DOHH2 (cell line): Measurements from ENCODE around the gene UTP15.

Experiments
- H3F3A ChIP-seq: fragments of 200-600 bp; sonication (generic), shearing (Covaris generic); 2 replicates; pipeline ENCODE4 v1.6.0; 2016; ENCODE audit warnings: antibody characterized with exemption, mild to moderate bottlenecking; ENCODE audit not compliant: control insufficient read depth, insufficient read depth
- H3K27ac ChIP-seq: fragments of 200-600 bp; sonication (generic); 2 replicates; pipeline ENCODE4 v1.5.1; 2014; ENCODE audit warnings: low read depth, mild to moderate bottlenecking, low read length, moderate library complexity
- H3K27me3 ChIP-seq: fragments of 200-600 bp; sonication (generic); 2 replicates; pipeline ENCODE4 v1.6.1; 2014; ENCODE audit warnings: mild to moderate bottlenecking, low read length, mixed read lengths; ENCODE audit not compliant: control insufficient read depth
- H3K36me3 ChIP-seq: fragments of 200-600 bp; sonication (generic); 2 replicates; pipeline ENCODE4 v1.6.1; 2014; ENCODE audit warnings: mild to moderate bottlenecking, low read length, moderate library complexity, mixed read lengths; ENCODE audit not compliant: control insufficient read depth
- H3K4me1 ChIP-seq: fragments of 200-600 bp; sonication (generic); 2 replicates; pipeline ENCODE4 v1.6.1; 2014; ENCODE audit warnings: mild to moderate bottlenecking, low read length, mixed read lengths; ENCODE audit not compliant: control insufficient read depth
- H3K4me2 ChIP-seq: fragments of 200-600 bp; sonication (generic); 2 replicates; pipeline ENCODE4 v1.6.0; 2014; ENCODE audit warnings: mild to moderate bottlenecking, low read length, moderate library complexity
- H3K4me3 ChIP-seq: fragments of 200-600 bp; sonication (generic); 2 replicates; pipeline ENCODE4 v1.5.1; 2014; ENCODE audit warnings: mild to moderate bottlenecking, low read length, mixed read lengths
- H3K79me2 ChIP-seq: fragments of 200-600 bp; sonication (generic); 2 replicates; pipeline ENCODE4 v1.6.1; 2014; ENCODE audit warnings: mild to moderate bottlenecking, low read length, mixed read lengths; ENCODE audit not compliant: control insufficient read depth
- H3K9me2 ChIP-seq: fragments of 200-600 bp; sonication (generic); replicated peaks from 2 replicates; pipeline ENCODE4 v1.6.1; 2014; ENCODE audit warnings: mild to moderate bottlenecking, low read length, mixed read lengths; ENCODE audit not compliant: control insufficient read depth
- H3K9me3 ChIP-seq: fragments of 200-600 bp; sonication (generic); 2 replicates; pipeline ENCODE4 v1.6.1; 2014; ENCODE audit warnings: antibody characterized with exemption, low read length, mixed read lengths; ENCODE audit not compliant: control insufficient read depth, insufficient read depth
- H4K20me1 ChIP-seq: fragments of 200-600 bp; sonication (generic); 2 replicates; pipeline ENCODE4 v1.6.0; 2014; ENCODE audit warnings: low read depth, mild to moderate bottlenecking, antibody characterized with exemption, low read length, moderate library complexity; ENCODE audit not compliant: control insufficient read depth, insufficient read depth
- EZH2phosphoT487 ChIP-seq: fragments of 200-600 bp; sonication (generic); IDR thresholded peaks from 2 replicates; pipeline ENCODE4 v1.6.1; 2017; ENCODE audit warnings: borderline replicate concordance, mild to moderate bottlenecking, antibody characterized with exemption, low read length, moderate library complexity, mixed read lengths
- TF ChIP-seq, protein P1 (sequence below): fragments of 200-600 bp; sonication (generic); IDR thresholded peaks from one replicate; pipeline ENCODE4 v1.5.1; 2014; ENCODE audit warnings: antibody characterized with exemption, mild to moderate bottlenecking, low read depth, low read length; ENCODE audit not compliant: poor library complexity, severe bottlenecking

The UTP15 gene

DNA sequence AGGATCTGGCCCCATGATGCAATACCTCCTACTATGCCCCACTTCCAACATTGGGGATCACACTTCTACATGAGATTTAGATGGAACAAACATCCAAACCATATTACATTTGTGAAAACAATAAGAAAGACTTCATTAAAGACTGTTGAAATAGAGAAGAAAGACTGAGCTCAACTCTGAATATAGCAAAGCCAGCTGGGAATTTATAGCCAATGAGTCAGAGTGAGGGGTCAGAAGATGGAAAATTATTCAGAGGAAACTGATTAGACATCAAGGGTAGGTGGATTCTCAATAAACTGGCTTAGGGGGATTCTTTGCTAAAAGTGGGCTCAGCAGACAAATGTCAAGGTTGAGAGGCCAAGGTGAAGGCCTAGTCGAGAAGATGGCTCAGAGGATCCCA is 41.7 kb upstream of the UTP15 start:
- H3F3A ChIP-seq: no peaks in the 10 kb centered on the region
- TF ChIP-seq, protein P1, sequence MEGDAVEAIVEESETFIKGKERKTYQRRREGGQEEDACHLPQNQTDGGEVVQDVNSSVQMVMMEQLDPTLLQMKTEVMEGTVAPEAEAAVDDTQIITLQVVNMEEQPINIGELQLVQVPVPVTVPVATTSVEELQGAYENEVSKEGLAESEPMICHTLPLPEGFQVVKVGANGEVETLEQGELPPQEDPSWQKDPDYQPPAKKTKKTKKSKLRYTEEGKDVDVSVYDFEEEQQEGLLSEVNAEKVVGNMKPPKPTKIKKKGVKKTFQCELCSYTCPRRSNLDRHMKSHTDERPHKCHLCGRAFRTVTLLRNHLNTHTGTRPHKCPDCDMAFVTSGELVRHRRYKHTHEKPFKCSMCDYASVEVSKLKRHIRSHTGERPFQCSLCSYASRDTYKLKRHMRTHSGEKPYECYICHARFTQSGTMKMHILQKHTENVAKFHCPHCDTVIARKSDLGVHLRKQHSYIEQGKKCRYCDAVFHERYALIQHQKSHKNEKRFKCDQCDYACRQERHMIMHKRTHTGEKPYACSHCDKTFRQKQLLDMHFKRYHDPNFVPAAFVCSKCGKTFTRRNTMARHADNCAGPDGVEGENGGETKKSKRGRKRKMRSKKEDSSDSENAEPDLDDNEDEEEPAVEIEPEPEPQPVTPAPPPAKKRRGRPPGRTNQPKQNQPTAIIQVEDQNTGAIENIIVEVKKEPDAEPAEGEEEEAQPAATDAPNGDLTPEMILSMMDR: no peak
- no peak for TF ChIP-seq EZH2phosphoT487
- no peaks in the 10 kb centered on the region for H4K20me1 ChIP-seq
- H3K36me3 ChIP-seq: no peaks in the 10 kb centered on the region
- no peak overlapping the region for H3K27ac ChIP-seq
- H3K9me2 ChIP-seq: no peaks in the 10 kb centered on the region
- H3K27me3 ChIP-seq: no peaks in the 10 kb centered on the region
- no peaks in the 10 kb centered on the region for H3K9me3 ChIP-seq
- H3K79me2 ChIP-seq: no peaks in the 10 kb centered on the region
- peaks cover 14% of the 10 kb centered on the region for H3K4me1 ChIP-seq
- H3K4me2 ChIP-seq: no peak overlapping the region
- H3K4me3 ChIP-seq: no peak overlapping the region

DNA sequence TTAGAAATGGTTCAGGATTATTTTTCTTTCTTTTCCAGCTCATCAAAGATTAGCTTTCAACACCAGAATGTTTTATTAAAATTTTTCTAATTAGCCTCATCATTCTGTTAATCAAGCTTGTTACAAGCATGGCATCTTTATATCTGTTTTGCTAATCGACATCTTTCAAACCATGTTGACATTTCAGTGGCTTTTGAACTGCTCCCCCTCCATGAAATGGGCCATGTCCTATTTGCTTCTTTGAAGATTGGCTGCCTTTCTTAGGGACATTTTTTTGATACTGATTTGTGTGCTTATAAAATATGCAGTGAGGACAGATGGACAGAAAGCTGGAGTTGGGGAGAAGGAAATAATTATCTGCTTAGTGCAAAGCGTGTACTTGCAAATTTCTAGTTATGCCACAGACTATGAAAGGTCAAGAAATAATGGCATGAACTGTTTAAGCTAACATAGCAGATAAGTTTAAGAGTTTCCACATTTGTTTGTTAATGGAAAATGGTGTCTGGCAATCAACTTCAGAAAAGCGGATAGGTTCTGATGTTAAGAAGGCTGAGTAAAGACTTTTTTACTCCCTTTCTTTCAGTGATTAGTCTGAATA is 39.8 kb upstream of the UTP15 start:
- Histone ChIP-seq H3K4me2 (no peak overlapping the region), H3F3A (no peaks in the 10 kb centered on the region), H3K79me2 (no peaks in the 10 kb centered on the region), H3K27me3 (0 out of 2 replicates have a peak, but pooled peaks cover 2% of the 10 kb centered on the region), H3K36me3 (no peaks in the 10 kb centered on the region), H4K20me1 (no peaks in the 10 kb centered on the region), H3K4me1 (peaks cover 6% of the 10 kb centered on the region; the same call in 1 of the 2 replicates), H3K9me2 (no peaks in the 10 kb centered on the region), H3K9me3 (no peaks in the 10 kb centered on the region), H3K4me3 (no peak overlapping the region), H3K27ac (no peak overlapping the region)
- TF ChIP-seq, protein P1: no peak
- no peak for TF ChIP-seq EZH2phosphoT487

DNA sequence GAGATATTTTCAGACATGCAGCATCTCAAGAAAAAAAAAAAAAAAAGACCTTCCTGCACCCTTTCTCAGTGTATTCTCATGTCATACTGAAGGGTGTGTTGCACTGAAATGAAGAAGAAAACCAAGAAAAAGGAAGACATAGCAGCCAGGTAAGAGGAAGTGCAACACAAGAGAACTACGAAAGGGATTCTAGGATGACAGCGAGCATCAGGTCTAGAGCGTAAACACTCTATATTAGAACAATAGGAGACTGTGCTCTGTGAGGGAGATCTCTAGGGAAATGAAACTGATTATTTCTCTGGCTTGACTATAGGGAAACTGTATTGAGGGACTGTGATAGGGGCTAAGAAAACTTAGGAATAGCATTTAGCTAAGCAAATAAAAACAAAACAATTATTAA is 37.3 kb upstream of the UTP15 start:
- H4K20me1 ChIP-seq: no peaks in the 10 kb centered on the region
- H3K27me3 ChIP-seq: peaks cover 6% of the 10 kb centered on the region; the same call in 1 of the 2 replicates
- H3K9me2 ChIP-seq: no peaks in the 10 kb centered on the region
- no peaks in the 10 kb centered on the region for H3F3A ChIP-seq
- peaks cover 6% of the 10 kb centered on the region; the same call in 1 of the 2 replicates for H3K4me1 ChIP-seq
- no peaks in the 10 kb centered on the region for H3K36me3 ChIP-seq
- no peaks in the 10 kb centered on the region for H3K9me3 ChIP-seq
- no peak overlapping the region for H3K4me3 ChIP-seq
- H3K4me2 ChIP-seq: 0 out of 2 replicates have a peak overlapping the region, but pooled peaks have one; percentile 5
- no peak overlapping the region for H3K27ac ChIP-seq
- TF ChIP-seq, protein P1: no peak
- no peak for TF ChIP-seq EZH2phosphoT487
- H3K79me2 ChIP-seq: no peaks in the 10 kb centered on the region
